GM18517 (cell line): Measurements from ENCODE around the gene ATP8B4.
"Not testable (repeated sequence)": the region's sequence is repeated elsewhere in the genome, so short reads cannot be mapped to it uniquely, and the experiment has no call there.

Experiments
- ATAC-seq: cut with Tn5 transposase; IDR thresholded peaks from one replicate; pipeline ENCODE4 v1.9.1; 2021; ENCODE audit warnings: mild to moderate bottlenecking, moderate library complexity; ENCODE audit not compliant: unreplicated experiment

Gene ATP8B4

GRCh38 chr15:50141856-50142255 is 22.8 kb upstream of the ATP8B4 start:
- ATAC-seq: no peak

- ATAC-seq: no peak
These were observed 21.9 kb upstream of the ATP8B4 start for GRCh38 chr15:50140983-50141382.

GRCh38 chr15:50140098-50140497 is 21.1 kb upstream of the ATP8B4 start:
- ATAC-seq: no peak

GRCh38 chr15:50138391-50138790 is 19.4 kb upstream of the ATP8B4 start:
- no peak for ATAC-seq

GRCh38 chr15:50137893-50138292 is 18.9 kb upstream of the ATP8B4 start:
- ATAC-seq: no peak

- ATAC-seq: no peak
These were observed 18.3 kb upstream of the ATP8B4 start for GRCh38 chr15:50137330-50137761.

GRCh38 chr15:50135031-50135551 is 16.1 kb upstream of the ATP8B4 start:
- peak; percentile 60 for ATAC-seq

GRCh38 chr15:50134524-50135024 is 15.5 kb upstream of the ATP8B4 start:
- ATAC-seq: peak; percentile 78

GRCh38 chr15:50132251-50132984 is 13.4 kb upstream of the ATP8B4 start:
- not testable (repeated sequence) for ATAC-seq

GRCh38 chr15:50131617-50132016 is 12.6 kb upstream of the ATP8B4 start:
- no peak for ATAC-seq

GRCh38 chr15:50128266-50128665 is 9.2 kb upstream of the ATP8B4 start:
- no peak for ATAC-seq

- ATAC-seq: no peak
These were observed 8.3 kb upstream of the ATP8B4 start for GRCh38 chr15:50127255-50127777.

GRCh38 chr15:50126072-50126471 is 7.0 kb upstream of the ATP8B4 start:
- no peak for ATAC-seq

- ATAC-seq: no peak
These were observed 5.6 kb upstream of the ATP8B4 start for GRCh38 chr15:50124631-50125030.

- no peak for ATAC-seq
These were observed 5.0 kb upstream of the ATP8B4 start for GRCh38 chr15:50123861-50124557.

GRCh38 chr15:50120729-50121128 is 1.7 kb upstream of the ATP8B4 start:
- ATAC-seq: no peak

GRCh38 chr15:50117431-50118027 is 1.5 kb downstream of the ATP8B4 start:
- no peak for ATAC-seq

GRCh38 chr15:50116477-50116876 is 2.6 kb downstream of the ATP8B4 start:
- peak; percentile 50 for ATAC-seq

- ATAC-seq: no peak
These were observed 4.8 kb downstream of the ATP8B4 start for GRCh38 chr15:50113992-50114780.

- no peak for ATAC-seq
These were observed 5.9 kb downstream of the ATP8B4 start for GRCh38 chr15:50113187-50113505.
